WTC11 (cell line): ENCODE measurements around the gene LYL1. TPM values are rescaled to one million over a fixed set of nuclear protein-coding genes. Genes with fewer than 3 reads are reported as not detected.

Experiments
- ATAC-seq: fragments of 200-7000 bp; cut with Tn5 transposase; 2 replicates; pipeline ENCODE4 v1.10.0; 2021; ENCODE audit warnings: mild to moderate bottlenecking, moderate library complexity
- CTCF ChIA-PET: fragments of 300-600 bp; sonication (Branson Sonifier 250); formaldehyde crosslinking; loops from one replicate; lab custom pipeline; 2021; ENCODE audit warnings: antibody characterized with exemption; lab: Charles Lee
- POLR2A ChIA-PET: fragments of 350-600 bp; sonication (Branson Sonifier 250); formaldehyde crosslinking; loops from one replicate; lab custom pipeline; 2021; ENCODE audit warnings: antibody characterized with exemption; lab: Charles Lee
- DNase-seq: peaks from one replicate; pipeline ENCODE4 v3.0.0; 2021; ENCODE audit warnings: low spot score
- H3K27ac Mint-ChIP-seq: 2 replicates; pipeline ENCODE4 v1.8.0; 2021; ENCODE audit warnings: mixed read lengths
- H3K27me3 Mint-ChIP-seq: 2 replicates; pipeline ENCODE4 v1.8.0; 2021; ENCODE audit warnings: low read depth, mild to moderate bottlenecking, moderate library complexity, mixed read lengths
- H3K36me3 Mint-ChIP-seq: 2 replicates; pipeline ENCODE4 v1.8.0; 2021; ENCODE audit warnings: mixed read lengths
- H3K4me1 Mint-ChIP-seq: 2 replicates; pipeline ENCODE4 v1.8.0; 2022; ENCODE audit warnings: mixed read lengths
- H3K4me3 Mint-ChIP-seq: 2 replicates; pipeline ENCODE4 v1.8.0; 2021; ENCODE audit warnings: mild to moderate bottlenecking, moderate library complexity, mixed read lengths
- H3K9me3 Mint-ChIP-seq: 2 replicates; pipeline ENCODE4 v1.8.0; 2021; ENCODE audit warnings: mixed read lengths
- AFF4 ChIP-seq: sonication (generic); formaldehyde crosslinking; IDR thresholded peaks from 2 replicates; pipeline ENCODE4 v1.8.1; 2023; ENCODE audit warnings: mild to moderate bottlenecking, missing genetic modification reagents, borderline replicate concordance
- ATF6 ChIP-seq: sonication (generic); formaldehyde crosslinking; IDR thresholded peaks from 2 replicates; pipeline ENCODE4 v1.8.1; 2023; ENCODE audit warnings: mild to moderate bottlenecking, missing genetic modification reagents
- CREB1 ChIP-seq: sonication (generic); formaldehyde crosslinking; IDR thresholded peaks from 2 replicates; pipeline ENCODE4 v1.8.0; 2023; ENCODE audit warnings: mild to moderate bottlenecking, missing genetic modification reagents
- CREM ChIP-seq: sonication (generic); formaldehyde crosslinking; IDR thresholded peaks from 2 replicates; pipeline ENCODE4 v1.8.1; 2022; ENCODE audit warnings: mild to moderate bottlenecking, missing genetic modification reagents, moderate library complexity
- CTCF ChIP-seq: fragments of 200-600 bp; IDR thresholded peaks from 2 replicates; pipeline ENCODE4 v1.8.0; 2022; ENCODE audit warnings: antibody characterized with exemption
- E2F5 ChIP-seq: sonication (generic); formaldehyde crosslinking; IDR thresholded peaks from 2 replicates; pipeline ENCODE4 v1.8.1; 2022; ENCODE audit warnings: mild to moderate bottlenecking, moderate library complexity, missing genetic modification reagents
- ETV6 ChIP-seq: sonication (generic); formaldehyde crosslinking; IDR thresholded peaks from 2 replicates; pipeline ENCODE4 v1.8.1; 2022; ENCODE audit warnings: mild to moderate bottlenecking, missing genetic modification reagents
- FOXK1 ChIP-seq: sonication (generic); formaldehyde crosslinking; IDR thresholded peaks from 2 replicates; pipeline ENCODE4 v1.8.0; 2022; ENCODE audit warnings: mild to moderate bottlenecking, moderate library complexity, missing genetic modification reagents
- FOXP4 ChIP-seq: sonication (generic); formaldehyde crosslinking; IDR thresholded peaks from 2 replicates; pipeline ENCODE4 v1.8.0; 2022; ENCODE audit warnings: mild to moderate bottlenecking, missing genetic modification reagents
- GTF2I ChIP-seq: fragments of 250-450 bp; sonication (Bioruptor Pico); conservative IDR thresholded peaks from 2 replicates; pipeline ENCODE4 v1.4.0; 2021; ENCODE audit warnings: mild to moderate bottlenecking
- HMGXB4 ChIP-seq: sonication (generic); formaldehyde crosslinking; IDR thresholded peaks from 2 replicates; pipeline ENCODE4 v1.8.1; 2023; ENCODE audit warnings: mild to moderate bottlenecking, moderate library complexity, missing genetic modification reagents
- JUN ChIP-seq: sonication (generic); formaldehyde crosslinking; IDR thresholded peaks from 2 replicates; pipeline ENCODE4 v1.8.0; 2023; ENCODE audit warnings: mild to moderate bottlenecking, missing genetic modification reagents
- KAT7 ChIP-seq: sonication (generic); formaldehyde crosslinking; IDR thresholded peaks from 2 replicates; pipeline ENCODE4 v1.8.1; 2023; ENCODE audit warnings: missing genetic modification reagents, mild to moderate bottlenecking, borderline replicate concordance
- MXD4 ChIP-seq: fragments of 250-450 bp; sonication (Bioruptor Pico); IDR thresholded peaks from 2 replicates; pipeline ENCODE4 v1.8.0; 2021; ENCODE audit warnings: mild to moderate bottlenecking, moderate library complexity, borderline replicate concordance
- NFE2L1 ChIP-seq: sonication (generic); formaldehyde crosslinking; IDR thresholded peaks from 2 replicates; pipeline ENCODE4 v1.8.1; 2023; ENCODE audit warnings: missing genetic modification reagents
- RELA ChIP-seq: sonication (generic); formaldehyde crosslinking; IDR thresholded peaks from 2 replicates; pipeline ENCODE4 v1.8.1; 2022; ENCODE audit warnings: missing genetic modification reagents, mild to moderate bottlenecking, borderline replicate concordance
- SMAD4 ChIP-seq: sonication (generic); formaldehyde crosslinking; IDR thresholded peaks from 2 replicates; pipeline ENCODE4 v1.8.0; 2022; ENCODE audit warnings: mild to moderate bottlenecking, missing genetic modification reagents
- USF1 ChIP-seq: sonication (generic); formaldehyde crosslinking; IDR thresholded peaks from 2 replicates; pipeline ENCODE4 v1.8.0; 2022; ENCODE audit warnings: mild to moderate bottlenecking, missing genetic modification reagents
- USF2 ChIP-seq: sonication (generic); formaldehyde crosslinking; IDR thresholded peaks from 2 replicates; pipeline ENCODE4 v1.8.1; 2023; ENCODE audit warnings: mild to moderate bottlenecking, missing genetic modification reagents, moderate library complexity
- ZNF121 ChIP-seq: sonication (generic); formaldehyde crosslinking; IDR thresholded peaks from 2 replicates; pipeline ENCODE4 v1.8.0; 2023; ENCODE audit warnings: missing genetic modification reagents
- ZNF263 ChIP-seq: sonication (generic); formaldehyde crosslinking; IDR thresholded peaks from 2 replicates; pipeline ENCODE4 v1.8.1; 2022; ENCODE audit warnings: low read depth, mild to moderate bottlenecking, moderate library complexity, missing genetic modification reagents
- ZNF416 ChIP-seq: fragments of 250-450 bp; sonication (Bioruptor Pico); IDR thresholded peaks from 2 replicates; pipeline ENCODE4 v1.9.0; 2021; ENCODE audit warnings: mild to moderate bottlenecking, inconsistent platforms
- total RNA-seq: library from RNA; stranded (reverse); gene quantifications from 3 replicates; pipeline ENCODE4 v1.2.3, GENCODE V29; 2021

Gene LYL1
- total RNA-seq, 1 experiment from 2014 or later: 1.2 TPM

- no peak for TF ChIP-seq ZNF263
- TF ChIP-seq CREM (CRISPR knock-in tag): no peak
- TF ChIP-seq USF1 (CRISPR knock-in tag): no peak
- no peak for TF ChIP-seq RELA (CRISPR knock-in tag)
- no peak for TF ChIP-seq CREB1
These were observed 44.9 kb downstream of the LYL1 start (continued) for GRCh38 chr19:13057744-13058143.

- no peak for DNase-seq
- no peaks in the 10 kb centered on the region for H3K9me3 Mint-ChIP-seq
- ATAC-seq: no peak
- peaks cover 100% of the 10 kb centered on the region for H3K27me3 Mint-ChIP-seq
- H3K4me1 Mint-ChIP-seq: peaks cover 53% of the 10 kb centered on the region
- POLR2A ChIA-PET: interaction anchor here (0.5 kb wide), 1 partner anchor 70 kb away, joined by 3 read pairs; no protein-coding TSS in a partner anchor
- CTCF ChIA-PET: interaction anchor here (1.0 to 12.4 kb wide), 8 partner anchors 16 to 91 kb away, joined by 3 to 294 read pairs (median 134); no protein-coding TSS in a partner anchor
- H3K27ac Mint-ChIP-seq: no peak overlapping the region
- no peaks in the 10 kb centered on the region for H3K36me3 Mint-ChIP-seq
- H3K4me3 Mint-ChIP-seq: no peak overlapping the region
- TF ChIP-seq NFE2L1 (CRISPR knock-in tag) (no peak), ATF6 (no peak), E2F5 (no peak), ZNF121 (CRISPR knock-in tag) (no peak), ETV6 (CRISPR knock-in tag) (no peak), GTF2I (CRISPR knock-in tag) (no peak), CTCF (no peak), SMAD4 (CRISPR knock-in tag) (no peak), USF2 (CRISPR knock-in tag) (no peak), FOXK1 (CRISPR knock-in tag) (no peak), JUN (CRISPR knock-in tag) (no peak), FOXP4 (CRISPR knock-in tag) (no peak), AFF4 (CRISPR knock-in tag) (no peak), MXD4 (CRISPR knock-in tag) (no peak), HMGXB4 (CRISPR knock-in tag) (no peak), ZNF416 (CRISPR knock-in tag) (no peak), KAT7 (CRISPR knock-in tag) (no peak)
These were observed 45.5 kb downstream of the LYL1 start for GRCh38 chr19:13057147-13057572.
